HFF-Myc (cell line): Measurements from ENCODE around the gene CTNNA1.

Experiments used
- DNase-seq: peaks from one replicate; pipeline ENCODE4 v3.0.0-alpha.2; 2011; ENCODE audit warnings: low read depth; ENCODE audit errors: extremely low read depth
- H3K4me3 ChIP-seq: replicated peaks from 2 replicates; pipeline ENCODE4 v1.5.1; 2011; ENCODE audit warnings: low read depth, mild to moderate bottlenecking, control low read depth, low read length
- TF ChIP-seq, protein P1 (sequence below): IDR thresholded peaks from 2 replicates; pipeline ENCODE4 v1.5.1; 2012; ENCODE audit warnings: mild to moderate bottlenecking, low read depth, low read length, control low read depth; ENCODE audit errors: missing control alignments

The CTNNA1 gene

GRCh38 chr5:138844125-138844461 is 90.9 kb downstream of the CTNNA1 start:
- H3K4me3 ChIP-seq, result no peak overlapping the region
- TF ChIP-seq, protein P1, sequence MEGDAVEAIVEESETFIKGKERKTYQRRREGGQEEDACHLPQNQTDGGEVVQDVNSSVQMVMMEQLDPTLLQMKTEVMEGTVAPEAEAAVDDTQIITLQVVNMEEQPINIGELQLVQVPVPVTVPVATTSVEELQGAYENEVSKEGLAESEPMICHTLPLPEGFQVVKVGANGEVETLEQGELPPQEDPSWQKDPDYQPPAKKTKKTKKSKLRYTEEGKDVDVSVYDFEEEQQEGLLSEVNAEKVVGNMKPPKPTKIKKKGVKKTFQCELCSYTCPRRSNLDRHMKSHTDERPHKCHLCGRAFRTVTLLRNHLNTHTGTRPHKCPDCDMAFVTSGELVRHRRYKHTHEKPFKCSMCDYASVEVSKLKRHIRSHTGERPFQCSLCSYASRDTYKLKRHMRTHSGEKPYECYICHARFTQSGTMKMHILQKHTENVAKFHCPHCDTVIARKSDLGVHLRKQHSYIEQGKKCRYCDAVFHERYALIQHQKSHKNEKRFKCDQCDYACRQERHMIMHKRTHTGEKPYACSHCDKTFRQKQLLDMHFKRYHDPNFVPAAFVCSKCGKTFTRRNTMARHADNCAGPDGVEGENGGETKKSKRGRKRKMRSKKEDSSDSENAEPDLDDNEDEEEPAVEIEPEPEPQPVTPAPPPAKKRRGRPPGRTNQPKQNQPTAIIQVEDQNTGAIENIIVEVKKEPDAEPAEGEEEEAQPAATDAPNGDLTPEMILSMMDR, result no peak
- DNase-seq, result no peak

DNA sequence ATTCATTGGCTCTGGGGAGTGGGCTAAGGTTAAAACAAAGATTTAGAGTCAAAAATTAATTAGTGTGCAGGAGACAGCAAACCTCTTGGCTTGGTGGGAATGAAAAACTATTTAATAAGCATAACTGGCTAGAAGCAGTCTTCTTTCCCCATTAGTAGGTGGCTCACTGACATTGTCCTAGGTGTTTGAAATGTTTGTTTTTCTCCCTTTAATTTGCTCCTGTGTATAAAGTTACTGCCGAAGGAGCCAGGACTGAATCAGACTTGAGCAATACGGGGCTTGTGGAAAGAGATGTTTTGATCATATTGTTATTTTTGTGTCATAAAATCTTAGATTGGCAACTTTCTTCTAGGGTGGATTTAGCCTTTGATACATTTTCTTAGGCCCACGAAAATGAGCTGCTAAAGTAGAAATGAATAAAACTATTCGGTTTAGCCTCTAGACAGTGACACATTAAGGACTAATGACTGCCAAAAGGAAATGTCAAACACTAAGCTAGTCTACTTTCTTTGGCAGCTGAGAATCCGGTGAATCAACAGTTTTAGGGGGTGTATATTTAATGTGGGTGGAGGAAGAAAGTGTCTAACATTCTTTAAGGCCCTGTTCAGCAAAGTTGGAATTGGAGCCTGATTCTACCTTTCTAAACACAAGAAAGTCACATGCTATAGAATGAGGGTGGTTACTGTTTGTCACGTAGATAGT is 91.7 kb downstream of the CTNNA1 start:
- H3K4me3 ChIP-seq, result no peak overlapping the region
- DNase-seq, result no peak
- TF ChIP-seq, protein P1, result no peak

- no peak for DNase-seq
- TF ChIP-seq, protein P1, result no peak
- no peak overlapping the region for H3K4me3 ChIP-seq
These were observed 96.2 kb downstream of the CTNNA1 start for GRCh38 chr5:138849439-138849838.

DNA sequence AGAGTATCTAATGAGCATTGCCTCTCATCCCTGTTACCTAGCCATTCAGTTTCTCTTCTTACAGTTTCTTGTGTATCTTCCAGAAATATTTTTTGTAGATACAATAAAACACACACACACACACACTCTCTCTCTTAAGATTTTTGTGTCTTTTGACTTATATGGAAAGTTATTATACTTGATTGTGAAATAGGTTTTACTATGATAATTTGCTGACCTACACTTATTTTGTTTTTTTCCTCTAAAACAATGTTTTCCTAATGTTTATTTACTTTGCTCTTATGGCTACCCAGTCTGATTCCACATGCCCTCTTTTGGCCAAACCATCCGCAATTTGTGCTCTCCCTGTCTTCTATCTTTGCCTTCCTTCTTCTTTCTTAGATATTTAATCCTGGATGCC is 96.7 kb downstream of the CTNNA1 start:
- no peak overlapping the region for H3K4me3 ChIP-seq
- DNase-seq, result no peak
- TF ChIP-seq, protein P1, result no peak

GRCh38 chr5:138850865-138851435 is 97.7 kb downstream of the CTNNA1 start:
- no peak for DNase-seq
- TF ChIP-seq, protein P1, result no peak

DNA sequence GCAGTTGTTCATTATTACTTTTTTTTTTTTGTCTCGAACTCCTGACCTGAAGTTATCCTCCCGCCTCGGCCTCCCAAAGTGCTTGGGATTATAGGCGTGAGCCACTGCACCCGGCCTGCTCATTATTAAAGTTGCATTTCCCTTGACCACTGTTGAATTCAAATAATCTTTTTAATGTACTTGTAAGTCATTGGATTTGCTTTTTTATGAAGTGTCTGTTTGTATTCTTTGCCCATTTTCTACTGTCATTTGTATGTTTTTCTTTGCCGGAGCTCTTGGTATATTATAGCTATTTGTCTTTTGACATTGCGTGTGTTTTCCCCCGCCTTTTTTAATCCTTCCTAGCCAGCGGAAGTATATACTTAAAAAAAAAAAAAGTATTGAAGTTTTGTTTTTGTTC is 99.9 kb downstream of the CTNNA1 start:
- DNase-seq, result no peak
- TF ChIP-seq, protein P1, result no peak
- no peak overlapping the region for H3K4me3 ChIP-seq

More at GRCh38 chr5:138850865-138851435, 97.7 kb downstream of the CTNNA1 start:
- no peak overlapping the region for H3K4me3 ChIP-seq
